WI38 (cell line): ENCODE measurements around the gene WASF1.

ENCODE experiments used
- H3K4me3 ChIP-seq: 2 replicates; pipeline ENCODE4 v1.5.1; 2011; ENCODE audit warnings: low read depth, mild to moderate bottlenecking, control low read depth, low read length
- TF ChIP-seq, protein P1 (sequence below): IDR thresholded peaks from 2 replicates; pipeline ENCODE4 v1.5.1; 2012; ENCODE audit warnings: low read depth, mild to moderate bottlenecking, control low read depth, low read length

WASF1 gene

DNA sequence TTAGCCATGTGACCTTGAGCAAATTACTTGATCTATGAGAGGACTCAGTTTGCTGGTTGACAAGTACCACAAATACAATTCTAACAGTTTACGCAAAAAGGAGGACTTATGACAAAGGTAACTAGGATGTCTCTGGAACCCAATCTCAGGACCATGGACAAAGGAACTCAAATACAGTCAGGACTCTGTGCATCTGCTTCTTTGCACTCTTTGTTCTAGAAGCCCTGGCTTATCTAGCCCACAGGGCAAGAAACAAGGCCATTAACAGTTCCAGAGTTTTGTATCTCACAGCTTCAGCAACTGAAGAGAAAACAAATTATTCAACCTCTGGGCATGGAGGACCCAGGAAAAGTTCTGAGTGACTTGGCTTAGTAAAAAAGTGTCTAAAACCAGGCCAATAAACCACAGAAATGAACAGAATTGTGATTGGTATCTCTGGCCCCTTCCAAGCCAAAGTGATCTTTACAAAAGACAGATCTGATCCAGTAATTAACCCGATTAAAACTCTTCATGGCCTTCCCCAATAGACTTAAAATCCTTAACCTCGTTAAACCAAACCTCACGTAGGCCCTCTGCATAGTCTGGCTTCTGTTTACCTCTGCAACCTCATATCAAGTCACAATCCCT lies 5.9 kb downstream of the WASF1 start:
- TF ChIP-seq, protein P1, sequence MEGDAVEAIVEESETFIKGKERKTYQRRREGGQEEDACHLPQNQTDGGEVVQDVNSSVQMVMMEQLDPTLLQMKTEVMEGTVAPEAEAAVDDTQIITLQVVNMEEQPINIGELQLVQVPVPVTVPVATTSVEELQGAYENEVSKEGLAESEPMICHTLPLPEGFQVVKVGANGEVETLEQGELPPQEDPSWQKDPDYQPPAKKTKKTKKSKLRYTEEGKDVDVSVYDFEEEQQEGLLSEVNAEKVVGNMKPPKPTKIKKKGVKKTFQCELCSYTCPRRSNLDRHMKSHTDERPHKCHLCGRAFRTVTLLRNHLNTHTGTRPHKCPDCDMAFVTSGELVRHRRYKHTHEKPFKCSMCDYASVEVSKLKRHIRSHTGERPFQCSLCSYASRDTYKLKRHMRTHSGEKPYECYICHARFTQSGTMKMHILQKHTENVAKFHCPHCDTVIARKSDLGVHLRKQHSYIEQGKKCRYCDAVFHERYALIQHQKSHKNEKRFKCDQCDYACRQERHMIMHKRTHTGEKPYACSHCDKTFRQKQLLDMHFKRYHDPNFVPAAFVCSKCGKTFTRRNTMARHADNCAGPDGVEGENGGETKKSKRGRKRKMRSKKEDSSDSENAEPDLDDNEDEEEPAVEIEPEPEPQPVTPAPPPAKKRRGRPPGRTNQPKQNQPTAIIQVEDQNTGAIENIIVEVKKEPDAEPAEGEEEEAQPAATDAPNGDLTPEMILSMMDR, result no peak
- no peak overlapping the region for H3K4me3 ChIP-seq

DNA sequence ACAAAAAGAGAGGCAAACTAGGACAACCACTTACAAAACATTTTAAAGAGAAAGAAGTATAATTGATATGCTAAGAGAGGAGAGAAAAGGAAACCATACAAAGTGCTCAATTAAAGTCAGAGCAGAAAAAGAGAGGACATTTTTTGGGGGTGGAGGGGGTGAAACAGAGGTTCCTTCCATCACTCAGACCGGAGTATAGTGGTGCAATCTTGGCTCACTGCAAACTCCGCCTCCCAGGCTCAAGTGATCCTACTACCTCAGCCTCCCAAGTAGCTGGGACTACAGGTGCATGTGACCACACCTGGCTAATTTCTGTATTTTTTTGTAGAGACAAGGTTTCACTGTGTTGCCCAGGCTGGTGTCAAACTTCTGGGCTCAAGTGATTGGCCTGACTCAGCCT lies 9.4 kb downstream of the WASF1 start:
- no peak overlapping the region for H3K4me3 ChIP-seq
- TF ChIP-seq, protein P1, result no peak

DNA sequence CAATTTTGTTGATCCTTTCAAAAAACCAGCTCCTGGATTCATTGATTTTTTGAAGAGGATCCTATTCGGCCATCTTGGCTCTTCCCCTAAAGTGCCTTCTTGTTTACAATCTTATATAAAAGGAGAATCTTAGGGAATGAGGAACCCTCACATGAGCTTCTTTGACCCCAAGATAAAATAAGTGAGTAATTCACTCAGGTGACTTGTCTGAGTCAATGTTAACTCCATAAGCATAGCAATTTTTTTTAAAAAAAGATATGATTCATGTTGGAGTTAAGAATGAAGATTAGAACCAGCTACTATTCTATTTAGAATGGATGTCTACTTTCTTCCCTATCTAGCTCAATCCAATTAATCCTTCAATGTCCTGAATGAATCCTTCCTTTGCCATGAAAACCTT lies 21.0 kb downstream of the WASF1 start:
- TF ChIP-seq, protein P1, result no peak

DNA sequence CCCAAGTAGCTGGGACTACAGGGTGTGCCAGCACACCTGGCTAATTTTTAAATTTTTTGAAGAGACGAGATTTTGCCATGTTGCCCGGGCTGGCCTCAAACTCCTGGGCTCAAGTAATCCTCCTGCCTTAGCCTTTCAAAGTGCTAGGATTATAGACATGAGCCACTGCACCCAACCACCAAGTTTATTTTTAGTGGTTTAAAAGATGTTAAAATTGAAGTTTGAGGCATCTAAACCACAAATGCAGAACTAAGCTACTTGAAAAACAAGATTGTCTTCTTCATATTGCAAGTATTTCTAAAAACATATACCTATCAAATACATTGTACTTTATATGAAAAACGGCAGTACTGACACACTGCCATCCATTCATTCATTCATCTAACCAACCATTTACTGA lies 31.6 kb downstream of the WASF1 start:
- TF ChIP-seq, protein P1, result no peak
- H3K4me3 ChIP-seq, result no peak overlapping the region

More for the DNA sequence above, 21.0 kb downstream of the WASF1 start:
- no peak overlapping the region for H3K4me3 ChIP-seq

DNA sequence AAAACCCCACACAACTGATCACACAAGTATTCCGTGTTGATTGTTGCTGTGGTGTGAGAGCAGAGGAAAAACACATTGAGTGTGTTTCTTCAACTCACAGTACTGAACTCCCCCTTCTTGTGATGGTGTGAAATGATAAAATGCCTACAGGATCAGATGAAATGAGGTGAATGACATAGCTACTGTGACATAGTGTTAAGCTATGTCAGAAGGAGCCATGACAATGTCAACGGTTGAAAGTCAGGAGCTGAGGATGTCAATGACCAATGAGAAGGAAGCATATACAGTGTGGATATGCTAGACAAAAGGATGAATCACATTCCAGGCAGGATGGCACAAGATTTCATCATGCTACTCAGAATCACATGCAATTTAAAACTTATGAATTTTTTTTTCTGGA lies 38.8 kb downstream of the WASF1 start:
- TF ChIP-seq, protein P1, result no peak
- no peak overlapping the region for H3K4me3 ChIP-seq

DNA sequence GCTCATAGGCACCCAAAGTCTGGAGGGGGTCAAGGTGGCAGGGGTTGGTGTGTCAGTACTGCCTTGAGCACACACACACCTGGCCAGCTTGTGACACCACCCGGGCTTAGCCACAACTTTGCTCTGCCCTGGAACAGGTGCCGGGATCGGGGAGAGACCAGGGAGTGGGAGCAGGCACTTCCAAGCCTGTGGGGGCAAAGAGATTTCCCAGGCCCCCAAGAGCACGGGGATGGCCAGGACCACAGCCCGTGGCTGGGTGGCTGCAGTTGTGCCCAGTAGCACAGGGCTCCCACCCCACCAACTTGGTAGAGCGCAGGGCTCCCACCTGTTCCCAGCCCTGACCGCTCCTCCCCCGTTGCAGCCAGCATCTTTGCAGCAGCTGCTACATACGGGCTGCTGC lies 40.4 kb downstream of the WASF1 start:
- TF ChIP-seq, protein P1, result no peak
- H3K4me3 ChIP-seq, result no peak overlapping the region

DNA sequence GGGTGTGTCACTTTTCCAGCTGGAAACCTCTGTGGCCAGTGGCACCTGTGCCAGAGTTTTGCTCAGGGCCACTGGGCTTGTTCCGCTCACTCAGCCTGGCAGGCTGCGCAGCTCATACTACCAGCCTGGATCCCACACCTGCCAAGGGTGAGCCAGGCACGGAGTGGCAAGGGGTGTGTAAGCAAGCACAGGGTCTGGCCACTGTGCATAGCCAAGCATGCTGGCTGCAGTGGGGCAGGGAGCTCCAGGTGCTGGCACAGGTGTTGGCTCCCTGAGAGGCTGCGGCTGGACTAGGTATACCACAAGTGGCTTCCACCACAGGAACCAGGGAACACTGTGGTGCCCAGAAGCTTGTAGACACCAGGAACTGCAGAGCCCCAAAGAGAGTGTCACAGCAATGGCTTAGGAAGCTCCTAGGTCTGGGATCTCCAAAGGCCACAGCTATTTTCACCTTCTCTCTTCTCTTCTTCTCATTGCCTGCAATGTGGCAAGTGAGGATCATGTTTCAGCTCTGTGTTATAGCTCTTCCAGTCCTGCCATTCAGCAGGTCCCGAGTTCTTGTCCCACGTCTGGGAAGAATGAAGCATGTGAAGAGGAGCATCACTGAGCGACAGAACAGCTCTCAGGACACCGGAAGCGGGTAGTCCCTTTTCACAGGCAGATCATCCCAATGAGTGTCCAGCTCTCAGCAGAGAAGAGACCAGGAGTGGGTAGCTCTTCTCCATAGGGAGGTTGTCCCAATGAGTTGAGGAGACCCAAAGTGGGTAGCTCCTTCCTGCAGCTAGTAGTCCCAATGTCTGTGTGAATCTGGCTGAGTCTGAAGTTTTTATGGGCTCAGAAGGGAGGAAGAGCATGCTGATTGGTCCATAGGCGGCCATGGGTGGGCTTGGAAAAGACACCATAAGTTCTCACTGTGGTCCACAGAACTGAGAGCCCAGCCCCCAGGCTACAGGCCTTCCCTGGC lies 41.3 kb downstream of the WASF1 start:
- no peak overlapping the region for H3K4me3 ChIP-seq
- TF ChIP-seq, protein P1, result no peak
